COLO668 (cell line): ENCODE data around the gene TSTD2.
"Not testable (repeated sequence)": the region's sequence is repeated elsewhere in the genome, so short reads cannot be mapped to it uniquely, and the experiment has no call there.

Experiments used
- DNase-seq: peaks from one replicate; lab custom pipeline; 2025; ENCODE audit not compliant: unreplicated experiment; lab: John Stamatoyannopoulos, UW

TSTD2 gene

GRCh38 chr9:97593960-97594359, 39.2 kb downstream of the TSTD2 start:
- DNase-seq = peak; percentile 69

- DNase-seq = no peak
Measured at GRCh38 chr9:97592126-97592525, 41.0 kb downstream of the TSTD2 start.

GRCh38 chr9:97591535-97591934, 41.6 kb downstream of the TSTD2 start:
- no peak for DNase-seq

GRCh38 chr9:97586909-97587308, 46.3 kb downstream of the TSTD2 start:
- DNase-seq = not testable (repeated sequence)

- DNase-seq = not testable (repeated sequence)
Measured at GRCh38 chr9:97584778-97585177, 48.4 kb downstream of the TSTD2 start.

- not testable (repeated sequence) for DNase-seq
Measured at GRCh38 chr9:97581590-97581989, 51.6 kb downstream of the TSTD2 start.

GRCh38 chr9:97579914-97580313, 53.3 kb downstream of the TSTD2 start:
- no peak for DNase-seq

GRCh38 chr9:97578846-97579245, 54.3 kb downstream of the TSTD2 start:
- DNase-seq = no peak

- no peak for DNase-seq
Measured at GRCh38 chr9:97577051-97577450, 56.1 kb downstream of the TSTD2 start.

- no peak for DNase-seq
Measured at GRCh38 chr9:97575673-97576200, 57.4 kb downstream of the TSTD2 start.

- DNase-seq = not testable (repeated sequence)
Measured at GRCh38 chr9:97574921-97575672, 58.1 kb downstream of the TSTD2 start.

GRCh38 chr9:97574101-97574571, 59.0 kb downstream of the TSTD2 start:
- not testable (repeated sequence) for DNase-seq

GRCh38 chr9:97573482-97574073, 59.6 kb downstream of the TSTD2 start:
- no peak for DNase-seq

- DNase-seq = no peak
Measured at GRCh38 chr9:97572892-97573365, 60.2 kb downstream of the TSTD2 start.

- no peak for DNase-seq
Measured at GRCh38 chr9:97572196-97572891, 60.8 kb downstream of the TSTD2 start.

- no peak for DNase-seq
Measured at GRCh38 chr9:97571664-97572063, 61.5 kb downstream of the TSTD2 start.

GRCh38 chr9:97570899-97571298, 62.3 kb downstream of the TSTD2 start:
- no peak for DNase-seq

- no peak for DNase-seq
Measured at GRCh38 chr9:97568461-97569275, 64.5 kb downstream of the TSTD2 start.

- no peak for DNase-seq
Measured at GRCh38 chr9:97567894-97568202, 65.3 kb downstream of the TSTD2 start.

GRCh38 chr9:97567182-97567893, 65.8 kb downstream of the TSTD2 start:
- no peak for DNase-seq
